HepG2 (cell line): Measurements from ENCODE around the gene GFRAL. TPM values are rescaled to one million over a fixed set of nuclear protein-coding genes. Genes with fewer than 3 reads are reported as not detected.

Experiments
- ATAC-seq: fragments of 200-7000 bp; cut with Tn5 transposase; 3 replicates; pipeline ENCODE4 v1.9.1; 2020; ENCODE audit warnings: mild to moderate bottlenecking, moderate library complexity
- BruUV-seq: library from RNA; stranded (reverse); fragments of 400-500 nt; replicated peaks from 2 replicates; lab custom pipeline; 2021; lab: Mats Ljungman, UMichigan
- CTCF ChIA-PET: fragments of 300-600 bp; formaldehyde crosslinking; extraction: SDS; loops from one replicate; lab custom pipeline; 2021; ENCODE audit warnings: low total read pairs, inconsistent platforms, low intra/inter-chr PET ratio; lab: Yijun Ruan, JAX
- POLR2A ChIA-PET: fragments of 350-600 bp; sonication (Branson Sonifier 250); formaldehyde crosslinking; loops from one replicate; lab custom pipeline; 2020; ENCODE audit warnings: antibody characterized with exemption, inconsistent platforms; lab: Yijun Ruan, JAX
- DNase-seq: peaks from one replicate; pipeline ENCODE4 v3.0.0-alpha.2; 2015; ENCODE audit warnings: low spot score
- FAIRE-seq: peaks from 3 replicates; lab custom pipeline; 2011; peaks lifted over from hg19 to GRCh38; lab: Jason Lieb, UNC
- H2AFZ ChIP-seq: one replicate; pipeline ENCODE4 v1.6.1; 2011; ENCODE audit warnings: low read length, inconsistent platforms
- H3K27ac ChIP-seq: fragments of 300-600 bp; 3 replicates; pipeline ENCODE4 v1.8.0; 2011; ENCODE audit warnings: mixed run types, mild to moderate bottlenecking, mixed read lengths, low read length, inconsistent platforms; ENCODE audit not compliant: insufficient read depth; ENCODE audit errors: extremely low read length
- H3K27me3 ChIP-seq, 2 experiments: fragments of 200-600 bp in 1 of 2; 2 replicates in 1 of 2; 3 replicates in 1 of 2; pipeline versions ENCODE4 v1.6.0 to v1.8.0; 2011; ENCODE audit warnings: low read length in 2 of 2, mild to moderate bottlenecking in 2 of 2, moderate library complexity in 2 of 2, inconsistent platforms in 1 of 2; ENCODE audit not compliant: insufficient read depth in 2 of 2, control insufficient read depth in 1 of 2
- H3K36me3 ChIP-seq, 2 experiments: fragments of 200-600 bp in 1 of 2; replicated peaks in 1 of 2; 2 replicates in 1 of 2; 3 replicates in 1 of 2; pipeline versions ENCODE4 v1.5.1 to v1.8.0; 2011; ENCODE audit warnings: low read length in 2 of 2, inconsistent platforms in 1 of 2; ENCODE audit not compliant: insufficient read depth in 2 of 2, control insufficient read depth in 1 of 2
- H3K4me1 ChIP-seq: 2 replicates; pipeline ENCODE4 v1.5.1; 2012; ENCODE audit warnings: low read length, inconsistent platforms; ENCODE audit not compliant: insufficient read depth
- H3K4me2 ChIP-seq: 2 replicates; pipeline ENCODE4 v1.6.0; 2011; ENCODE audit warnings: low read depth, low read length, inconsistent platforms
- H3K4me3 ChIP-seq, 3 experiments: fragments of 200-600 bp in 1 of 3; sonication (generic), shearing (Covaris generic) in 1 of 3; replicated peaks in 1 of 3; 2 replicates each; pipeline ENCODE4 v1.5.1; 2011 to 2016; ENCODE audit warnings: low read length in 3 of 3, inconsistent platforms in 2 of 3, low read depth in 2 of 3, mild to moderate bottlenecking in 2 of 3, control low read depth in 1 of 3, mixed read lengths in 1 of 3; ENCODE audit not compliant: insufficient read depth in 1 of 3
- H3K79me2 ChIP-seq: one replicate; pipeline ENCODE4 v1.6.1; 2011; ENCODE audit warnings: low read length, inconsistent platforms; ENCODE audit not compliant: insufficient read depth
- H3K9ac ChIP-seq: 2 replicates; pipeline ENCODE4 v1.6.0; 2011; ENCODE audit warnings: mild to moderate bottlenecking, low read depth, low read length, inconsistent platforms; ENCODE audit not compliant: insufficient read depth
- H3K9me3 ChIP-seq: 2 replicates; pipeline ENCODE4 v1.5.1; 2012; ENCODE audit warnings: mild to moderate bottlenecking, low read length
- H4K20me1 ChIP-seq: 2 replicates; pipeline ENCODE4 v1.6.0; 2011; ENCODE audit warnings: inconsistent platforms, mild to moderate bottlenecking, low read length, moderate library complexity; ENCODE audit not compliant: insufficient read depth
- CCAR2 ChIP-seq: fragments of 200-400 bp; formaldehyde crosslinking; optimal IDR thresholded peaks from 2 replicates; pipeline ENCODE3; 2018; ENCODE audit warnings: low read depth, mild to moderate bottlenecking, low read length, moderate library complexity
- HOXA9 ChIP-seq: sonication (generic); formaldehyde crosslinking; IDR thresholded peaks from 2 replicates; pipeline ENCODE4 v1.8.1; 2022; ENCODE audit warnings: missing genetic modification reagents, mild to moderate bottlenecking, moderate library complexity, borderline replicate concordance
- MED13 ChIP-seq: sonication (generic); formaldehyde crosslinking; IDR thresholded peaks from 2 replicates; pipeline ENCODE4 v1.5.0; 2020; ENCODE audit warnings: missing genetic modification reagents
- NFKB2 ChIP-seq: sonication (generic); formaldehyde crosslinking; IDR thresholded peaks from 2 replicates; pipeline ENCODE4 v1.4.0; 2020; ENCODE audit warnings: missing genetic modification reagents, borderline replicate concordance
- NFYB ChIP-seq: sonication (generic); formaldehyde crosslinking; IDR thresholded peaks from 2 replicates; pipeline ENCODE4 v1.4.0; 2020; ENCODE audit warnings: missing genetic modification reagents
- RFX3 ChIP-seq: IDR thresholded peaks from 2 replicates; pipeline ENCODE4 v1.6.1; 2016; ENCODE audit warnings: missing biosample characterization, missing genetic modification reagents
- SYNCRIP ChIP-seq: fragments of 200-400 bp; formaldehyde crosslinking; IDR thresholded peaks from 2 replicates; pipeline ENCODE4 v1.6.1; 2018; ENCODE audit warnings: mild to moderate bottlenecking, low read depth, low read length; ENCODE audit not compliant: insufficient read depth
- WIZ ChIP-seq: sonication (generic); formaldehyde crosslinking; IDR thresholded peaks from 2 replicates; pipeline ENCODE4 v1.5.1; 2020; ENCODE audit warnings: mild to moderate bottlenecking, missing genetic modification reagents
- ZBTB26 ChIP-seq: IDR thresholded peaks from 2 replicates; pipeline ENCODE4 v1.6.1; 2016; ENCODE audit warnings: missing compliant biosample characterization, missing genetic modification reagents, borderline replicate concordance
- ZKSCAN8 ChIP-seq: IDR thresholded peaks from 2 replicates; pipeline ENCODE4 v1.6.1; 2016; ENCODE audit warnings: borderline replicate concordance, missing genetic modification reagents, missing compliant biosample characterization
- ZNF18 ChIP-seq: sonication (generic); formaldehyde crosslinking; IDR thresholded peaks from 2 replicates; pipeline ENCODE4 v1.8.0; 2022; ENCODE audit warnings: mild to moderate bottlenecking, missing genetic modification reagents; ENCODE audit not compliant: insufficient replicate concordance
- ZNF225 ChIP-seq: sonication (generic); formaldehyde crosslinking; IDR thresholded peaks from 2 replicates; pipeline ENCODE4 v1.4.0; 2020; ENCODE audit warnings: mild to moderate bottlenecking, missing genetic modification reagents
- ZNF335 ChIP-seq: sonication (generic); formaldehyde crosslinking; IDR thresholded peaks from 2 replicates; pipeline ENCODE4 v1.4.0; 2020; ENCODE audit warnings: missing genetic modification reagents
- ZNF362 ChIP-seq: sonication (generic); formaldehyde crosslinking; IDR thresholded peaks from 2 replicates; pipeline ENCODE4 v1.4.0; 2020; ENCODE audit warnings: missing genetic modification reagents, mild to moderate bottlenecking, borderline replicate concordance
- WGBS: methylation state at CpG from one replicate; pipeline ENCODE4 v1.1.6; 2017; ENCODE audit warnings: low lambda C conversion rate; 5-methylcytosine and 5-hydroxymethylcytosine counted together
- in situ Hi-C: cut with HindIII; loops from 2 replicates; pipeline ENCODE4 v1.10.0; 2017; ENCODE audit warnings: low pct_unique_long_range_greater_than_20kb; ENCODE audit not compliant: extremely low pct_ligation_motif_present
- intact Hi-C: fragments of 100-400 bp; cut with micrococcal nuclease; formaldehyde crosslinking; loops from one replicate; pipeline ENCODE4 v1.10.0; 2022; ENCODE audit not compliant: unreplicated experiment
- polyA plus RNA-seq, 8 experiments: library from polyadenylated mRNA; depleted of rRNA in 3 of 8; stranded (reverse) in 7 of 8; unstranded in 1 of 8; fragments of >200 nt; fragmentation: Illumina TruSeq in 4 of 8; extraction: Trizol in 4 of 8; gene quantifications; 2 replicates each; pipeline versions ENCODE4 v1.2.1 to v1.2.3, GENCODE V29; 2011 to 2016; ENCODE audit warnings: low read depth in 4 of 8, missing spikeins in 1 of 8, mixed read lengths in 1 of 8; ENCODE audit not compliant: insufficient read depth in 1 of 8
- total RNA-seq, 5 experiments: library from RNA; depleted of rRNA; stranded (reverse); fragments of >200 nt; fragmentation: Illumina TruSeq; extraction: Trizol; gene quantifications; 2 replicates each; pipeline ENCODE4 v1.2.3, GENCODE V29; 2016; ENCODE audit warnings: low read depth in 1 of 5
- TF ChIP-seq, protein P1 (sequence below): sonication (generic); formaldehyde crosslinking; IDR thresholded peaks from 2 replicates; pipeline ENCODE4 v1.5.0; 2020; ENCODE audit warnings: missing genetic modification reagents
- TF ChIP-seq, protein P2 (sequence below): sonication (generic); formaldehyde crosslinking; IDR thresholded peaks from 2 replicates; pipeline ENCODE4 v1.8.0; 2022; ENCODE audit warnings: missing genetic modification reagents, mild to moderate bottlenecking, inconsistent platforms, borderline replicate concordance

Gene GFRAL
- total and polyA plus RNA-seq, 2 of the 13 experiments (the other 11 are each of a cell fraction or from before 2014, with no cell fraction given), result not detected

- H3K27me3 ChIP-seq, result no peaks in the 10 kb centered on the region
- H3K9me3 ChIP-seq, result no peaks in the 10 kb centered on the region
- no peak overlapping the region for H3K9ac ChIP-seq
- no peaks in the 10 kb centered on the region for H3K4me1 ChIP-seq
- no peaks in the 10 kb centered on the region for H4K20me1 ChIP-seq
- in situ Hi-C loops, result loop anchor here (25.0 kb wide), 1 partner anchor 524 kb away; no protein-coding TSS in a partner anchor
- no peak overlapping the region for H3K4me2 ChIP-seq
- H2AFZ ChIP-seq, result no peak overlapping the region
- no peaks in the 10 kb centered on the region for H3K79me2 ChIP-seq
- no peak overlapping the region for H3K4me3 ChIP-seq
- FAIRE-seq, result no peak
- no peak for ATAC-seq
- no peaks in the 10 kb centered on the region for H3K36me3 ChIP-seq
- intact Hi-C loops, result no loop called here
- DNase-seq, result no peak
- CTCF ChIA-PET, result no interaction called here
- under 1% methylated on average over 3 of the region's 3 CpGs for WGBS
- no peak overlapping the region for H3K27ac ChIP-seq
- TF ChIP-seq SYNCRIP, result no peak
- TF ChIP-seq ZNF225 (CRISPR knock-in tag), result no peak
- TF ChIP-seq ZBTB26 (CRISPR knock-in tag), result no peak
- no peak for TF ChIP-seq ZNF18
- no peak for TF ChIP-seq CCAR2
- TF ChIP-seq WIZ, result no peak
- TF ChIP-seq, protein P1, sequence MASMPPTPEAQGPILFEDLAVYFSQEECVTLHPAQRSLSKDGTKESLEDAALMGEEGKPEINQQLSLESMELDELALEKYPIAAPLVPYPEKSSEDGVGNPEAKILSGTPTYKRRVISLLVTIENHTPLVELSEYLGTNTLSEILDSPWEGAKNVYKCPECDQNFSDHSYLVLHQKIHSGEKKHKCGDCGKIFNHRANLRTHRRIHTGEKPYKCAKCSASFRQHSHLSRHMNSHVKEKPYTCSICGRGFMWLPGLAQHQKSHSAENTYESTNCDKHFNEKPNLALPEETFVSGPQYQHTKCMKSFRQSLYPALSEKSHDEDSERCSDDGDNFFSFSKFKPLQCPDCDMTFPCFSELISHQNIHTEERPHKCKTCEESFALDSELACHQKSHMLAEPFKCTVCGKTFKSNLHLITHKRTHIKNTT (CRISPR knock-in tag), result no peak
- TF ChIP-seq ZKSCAN8 (CRISPR knock-in tag), result no peak
- TF ChIP-seq MED13 (CRISPR knock-in tag), result no peak
- no peak for TF ChIP-seq RFX3 (CRISPR knock-in tag)
- no peak for TF ChIP-seq HOXA9
- TF ChIP-seq, protein P2, sequence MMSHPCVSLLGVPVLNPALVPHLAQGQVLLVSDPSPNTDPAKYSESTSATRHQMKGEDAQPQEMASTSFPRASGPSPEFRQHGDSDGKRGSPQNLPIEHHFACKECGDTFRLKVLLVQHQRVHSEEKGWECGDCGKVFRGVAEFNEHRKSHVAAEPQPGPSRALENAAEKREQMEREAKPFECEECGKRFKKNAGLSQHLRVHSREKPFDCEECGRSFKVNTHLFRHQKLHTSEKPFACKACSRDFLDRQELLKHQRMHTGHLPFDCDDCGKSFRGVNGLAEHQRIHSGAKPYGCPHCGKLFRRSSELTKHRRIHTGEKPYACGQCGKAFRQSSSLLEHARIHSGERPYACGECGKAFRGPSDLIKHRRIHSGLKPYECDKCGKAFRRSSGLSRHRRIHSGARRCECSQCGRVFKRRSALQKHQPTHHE (CRISPR knock-in tag), result no peak
- TF ChIP-seq NFYB (CRISPR knock-in tag), result no peak
- TF ChIP-seq ZNF362 (CRISPR knock-in tag), result no peak
- TF ChIP-seq NFKB2 (CRISPR knock-in tag), result no peak
- TF ChIP-seq ZNF335 (CRISPR knock-in tag), result no peak
- POLR2A ChIA-PET, result no interaction called here
- no TSS peak for BruUV-seq
These were observed 110.9 kb downstream of the GFRAL start for GRCh38 chr6:55438203-55438602.
